SIG-M5 treated with dmso at 0.1 percent for 504 hours (cell line): ENCODE data around the gene SLC6A7.
"Not testable (repeated sequence)": the region's sequence is repeated elsewhere in the genome, so short reads cannot be mapped to it uniquely, and the experiment has no call there.

Experiments
- DNase-seq: peaks from one replicate; lab custom pipeline; 2025; ENCODE audit not compliant: unreplicated experiment; lab: John Stamatoyannopoulos, UW

SLC6A7 gene

DNA sequence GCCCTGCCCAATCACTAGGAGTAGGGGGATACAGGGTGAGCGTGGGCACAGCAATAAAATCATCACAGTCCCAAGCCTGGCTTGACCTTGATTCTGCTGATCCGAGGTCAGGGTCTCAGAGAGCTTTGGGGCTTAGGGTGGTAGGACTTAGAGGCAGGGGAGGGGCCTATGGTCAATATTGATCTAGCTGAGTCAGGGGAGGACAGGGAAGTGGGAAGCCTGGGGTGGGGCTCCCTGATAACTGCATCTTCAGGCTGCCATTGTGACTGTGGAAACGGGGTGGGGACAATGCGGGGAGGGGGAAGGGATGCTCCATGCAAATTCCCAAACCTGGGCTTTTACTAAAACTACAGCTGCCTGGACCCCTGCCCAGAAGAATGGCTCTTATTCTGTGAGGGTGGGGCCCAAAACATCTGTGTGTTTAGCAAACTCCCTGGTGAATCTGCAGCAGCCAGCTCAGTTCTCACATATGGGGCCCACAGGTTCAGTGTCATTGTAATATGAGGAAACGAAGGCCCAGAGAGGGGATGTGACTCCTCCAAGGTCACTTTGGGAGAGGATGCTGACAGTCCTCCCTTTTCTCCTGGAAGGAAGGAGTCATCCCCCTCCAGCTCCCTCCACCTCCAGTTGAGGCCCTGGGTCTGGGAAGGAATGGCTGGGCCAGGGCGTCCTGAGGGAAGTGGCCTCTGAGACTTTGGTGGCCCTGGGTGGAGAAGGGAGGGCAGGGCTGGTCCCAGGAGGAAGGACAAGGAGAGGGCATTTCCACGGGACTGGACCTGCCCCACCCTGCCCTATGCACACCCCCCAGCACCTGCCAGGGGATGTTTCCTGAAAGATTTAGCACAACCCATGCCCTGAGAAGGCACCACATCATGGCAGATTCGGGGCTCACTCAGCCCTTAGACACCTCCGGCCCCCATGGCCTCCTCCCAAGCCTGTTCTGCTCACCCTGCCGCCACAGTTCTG lies 26.4 kb downstream of the SLC6A7 start:
- DNase-seq: no peak

DNA sequence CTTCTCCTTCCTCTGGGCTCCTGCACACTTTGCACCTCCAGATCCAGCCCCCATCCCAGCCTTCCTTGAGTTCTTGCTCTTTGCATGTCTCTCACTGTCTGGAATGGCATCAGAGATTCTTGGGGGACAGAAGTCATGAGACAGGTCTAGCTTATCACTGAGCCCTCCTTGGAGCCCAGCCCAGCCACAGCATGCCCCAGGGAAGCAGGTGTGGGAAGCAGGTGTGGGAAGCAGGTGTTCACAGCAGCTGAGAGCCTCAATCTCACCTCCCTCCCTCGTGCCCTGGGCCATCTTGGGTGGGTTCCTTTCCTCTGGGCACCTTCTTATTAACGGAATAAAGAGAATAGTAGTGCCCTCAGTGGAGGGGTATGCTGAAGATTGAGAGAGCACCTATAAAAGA lies 27.2 kb downstream of the SLC6A7 start:
- no peak for DNase-seq

DNA sequence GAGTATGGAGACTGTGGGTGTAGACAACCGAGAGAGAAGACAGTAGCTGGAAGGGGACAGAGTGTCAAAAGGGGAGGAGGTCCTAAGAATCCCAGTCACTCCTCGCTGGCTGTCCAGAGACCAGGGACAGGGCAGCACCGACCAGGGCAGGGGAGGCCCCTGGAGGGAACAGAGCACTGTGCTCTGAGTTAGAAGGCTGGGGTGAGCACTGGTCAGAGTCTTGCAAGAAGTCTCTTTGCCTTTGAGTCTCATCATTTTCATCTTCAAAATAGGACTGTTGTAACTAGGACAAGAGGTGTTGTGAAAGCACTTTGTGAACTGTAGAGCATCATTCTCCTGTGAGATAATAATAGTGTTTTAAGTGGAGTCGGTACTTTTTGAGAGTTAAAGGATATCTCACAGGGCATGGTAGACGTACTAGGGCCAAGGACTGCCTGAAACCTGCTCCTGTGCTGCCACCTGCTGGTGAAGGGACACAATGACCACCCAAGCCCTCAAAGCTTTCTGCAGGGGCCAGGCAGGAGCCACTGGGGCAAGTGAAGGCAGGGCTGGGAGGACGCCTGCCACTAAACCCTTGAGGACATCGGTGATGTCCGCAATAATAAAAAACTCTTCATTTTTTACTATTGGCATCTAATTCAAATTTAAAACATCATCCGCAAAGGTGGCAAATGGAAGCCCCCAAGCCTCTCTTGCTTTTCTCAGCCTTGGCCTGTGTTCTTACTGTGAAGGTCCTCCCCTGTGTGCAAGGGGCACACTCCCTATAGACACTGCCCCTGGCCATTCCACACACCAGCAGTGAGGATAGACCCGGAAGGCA lies 28.2 kb downstream of the SLC6A7 start:
- DNase-seq: peak; percentile 82

DNA sequence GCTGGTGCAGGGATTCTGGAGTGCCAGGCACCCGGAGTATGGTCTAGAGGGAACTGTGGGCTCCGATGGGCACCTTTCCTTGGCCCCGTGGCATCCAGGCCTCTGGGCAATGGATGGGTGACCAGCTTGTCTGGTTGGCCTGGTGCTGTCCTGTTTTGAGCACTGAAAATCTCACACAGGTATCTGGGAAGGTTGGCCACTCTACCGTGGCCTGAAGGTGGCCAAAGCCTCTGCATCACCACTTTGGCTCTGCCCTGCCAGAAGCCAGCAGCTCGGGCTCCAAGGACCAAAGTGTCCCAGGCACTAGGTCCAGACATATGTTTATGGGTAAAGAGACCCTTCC lies 28.8 kb downstream of the SLC6A7 start:
- DNase-seq: no peak

DNA sequence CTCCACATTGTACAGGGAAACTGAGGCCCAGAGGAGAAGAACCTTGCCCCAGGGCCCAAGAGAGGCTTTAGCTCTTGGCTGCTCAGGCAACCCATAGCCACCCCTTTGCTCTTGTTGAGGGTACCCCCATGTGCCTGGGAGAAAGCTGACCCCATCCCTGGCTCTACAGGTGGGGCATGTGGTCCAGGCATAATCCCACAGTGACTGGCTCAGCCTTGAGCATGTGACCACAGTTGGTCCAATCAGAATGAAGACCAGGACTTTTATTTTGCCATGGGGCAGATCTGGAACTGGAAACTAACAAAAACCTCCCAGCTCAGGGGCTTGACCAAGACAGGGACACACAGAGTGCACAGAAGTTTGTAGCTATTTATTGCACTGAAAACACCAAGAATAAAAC lies 29.3 kb downstream of the SLC6A7 start:
- no peak for DNase-seq

GRCh38 chr5:150219861-150220260 lies 30.0 kb downstream of the SLC6A7 start:
- DNase-seq: no peak

GRCh38 chr5:150221471-150221870 lies 31.6 kb downstream of the SLC6A7 start:
- no peak for DNase-seq

DNA sequence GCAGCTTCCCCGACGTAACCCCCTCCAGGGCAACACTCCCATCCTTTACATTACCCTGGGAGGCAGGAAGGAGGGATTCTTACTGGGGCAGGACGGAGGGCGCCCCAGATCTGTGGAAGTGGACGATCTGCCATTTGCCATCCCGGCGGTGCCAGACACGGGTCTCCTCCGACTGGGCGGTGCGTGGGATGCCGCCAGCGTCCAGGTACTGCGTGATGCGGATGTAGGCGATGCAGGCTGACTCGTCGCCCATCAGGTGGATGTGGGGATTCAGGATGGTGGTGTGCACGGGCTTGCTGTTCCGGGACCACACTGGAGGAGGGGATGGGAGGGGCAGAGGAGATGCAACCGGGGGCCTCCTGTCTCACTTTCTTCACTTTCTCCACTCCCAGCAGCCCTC lies 33.0 kb downstream of the SLC6A7 start:
- DNase-seq: no peak

GRCh38 chr5:150223474-150223873 lies 33.6 kb downstream of the SLC6A7 start:
- DNase-seq: no peak

GRCh38 chr5:150224483-150225027 lies 34.7 kb downstream of the SLC6A7 start:
- no peak for DNase-seq

DNA sequence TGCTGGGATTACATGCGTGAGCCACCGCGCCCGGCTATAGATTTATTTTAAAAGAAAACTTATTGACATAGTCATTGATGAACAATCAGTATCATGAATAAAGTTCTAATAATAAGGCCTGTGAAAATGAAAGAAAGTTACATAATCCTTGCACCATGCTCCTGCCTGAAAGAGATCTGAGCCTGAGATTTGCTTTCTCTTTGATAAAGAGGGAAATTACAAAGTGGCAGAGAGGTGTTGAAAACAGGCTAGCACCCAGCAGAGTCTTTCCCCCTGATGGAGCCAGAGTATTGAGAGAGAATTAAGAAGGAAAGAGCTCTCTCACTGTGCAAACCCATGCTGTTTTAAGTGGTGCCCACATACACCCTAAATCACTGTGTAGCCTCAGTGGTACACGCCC lies 37.2 kb downstream of the SLC6A7 start:
- no peak for DNase-seq

- DNase-seq: no peak
Measured at GRCh38 chr5:150227606-150228273, 37.9 kb downstream of the SLC6A7 start.

- DNase-seq: no peak
Measured at GRCh38 chr5:150229571-150229970, 39.7 kb downstream of the SLC6A7 start.

DNA sequence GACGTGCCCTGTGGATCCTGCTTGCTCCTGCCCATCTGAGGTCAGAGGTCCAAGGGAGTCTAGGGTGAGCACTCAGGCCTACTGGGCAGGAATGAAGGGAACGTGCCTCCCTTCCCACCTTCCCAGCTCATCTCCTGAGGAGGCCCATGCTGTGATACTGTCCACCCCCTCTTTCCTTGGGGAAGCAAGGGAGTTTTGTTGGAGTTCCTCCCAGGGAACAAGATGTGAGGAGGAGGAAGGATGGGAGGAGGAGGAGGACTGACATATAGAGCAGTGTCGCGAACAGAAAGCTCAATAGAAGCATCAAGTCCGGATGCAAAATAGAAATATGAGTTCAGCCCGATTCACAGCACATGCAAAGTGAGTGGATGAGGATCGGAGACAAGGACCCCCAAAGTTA lies 41.0 kb downstream of the SLC6A7 start:
- no peak for DNase-seq

- DNase-seq: not testable (repeated sequence)
Measured at GRCh38 chr5:150233706-150234105, 43.8 kb downstream of the SLC6A7 start.

DNA sequence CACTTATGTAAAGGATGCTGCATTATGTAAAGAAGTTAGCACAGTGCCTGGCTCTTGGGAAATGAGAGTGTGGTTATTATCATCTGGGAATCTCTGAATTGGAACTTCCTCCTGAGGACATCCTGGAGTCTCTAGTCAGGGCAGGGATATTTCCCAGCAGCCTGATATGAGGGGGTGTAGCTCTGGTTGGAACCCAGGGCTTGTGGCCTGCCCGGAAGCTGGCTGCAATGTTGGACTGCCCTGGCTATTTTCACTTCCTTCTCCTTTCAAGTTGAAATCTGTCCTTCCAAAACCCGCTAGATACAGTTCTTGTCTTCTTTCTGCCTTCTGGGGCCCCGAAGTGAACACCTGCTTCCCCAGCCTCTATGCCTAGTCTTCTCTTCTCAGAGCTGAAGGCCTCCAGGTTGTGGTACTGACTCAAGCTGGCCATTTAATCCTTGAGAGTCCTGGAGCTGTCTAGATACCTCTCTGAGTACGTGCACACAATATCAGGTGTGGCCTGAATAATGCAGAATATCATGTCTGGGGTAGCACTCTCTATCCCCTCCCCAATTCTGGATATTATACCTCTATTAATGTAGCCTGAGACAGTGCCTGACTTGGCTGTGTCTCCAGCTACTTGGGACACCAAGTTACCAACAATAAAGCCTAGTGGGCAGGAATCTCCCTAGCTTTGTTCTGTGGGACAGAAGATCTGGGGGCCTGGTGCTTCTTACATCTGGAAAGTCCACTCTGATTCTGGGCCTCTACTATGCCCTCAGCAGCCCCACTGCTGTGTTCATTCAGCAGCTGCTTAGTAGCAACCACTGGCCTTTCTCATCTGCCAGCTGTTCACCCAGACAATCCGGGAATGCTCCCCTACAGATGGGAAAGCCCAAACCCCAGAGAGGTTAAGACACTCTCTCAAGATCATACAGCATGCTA lies 45.0 kb downstream of the SLC6A7 start:
- DNase-seq: peak; percentile 19

DNA sequence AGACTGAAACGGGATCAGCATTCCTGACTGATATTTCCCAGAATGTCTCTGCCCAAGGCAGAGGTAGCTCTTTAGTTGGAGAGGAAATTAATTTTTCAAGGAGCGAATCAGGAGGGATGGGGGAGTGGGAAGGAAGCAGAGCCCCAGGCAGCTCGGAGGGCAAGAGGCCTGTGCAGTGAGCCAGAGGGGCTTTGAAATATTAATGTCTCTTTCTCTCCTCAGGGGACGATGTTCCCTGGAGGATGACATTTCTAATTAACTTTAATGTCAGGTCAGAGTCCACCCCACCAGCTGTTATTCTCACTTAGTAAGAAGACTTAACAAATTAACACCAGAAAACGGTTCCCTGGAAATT lies 45.6 kb downstream of the SLC6A7 start:
- no peak for DNase-seq

DNA sequence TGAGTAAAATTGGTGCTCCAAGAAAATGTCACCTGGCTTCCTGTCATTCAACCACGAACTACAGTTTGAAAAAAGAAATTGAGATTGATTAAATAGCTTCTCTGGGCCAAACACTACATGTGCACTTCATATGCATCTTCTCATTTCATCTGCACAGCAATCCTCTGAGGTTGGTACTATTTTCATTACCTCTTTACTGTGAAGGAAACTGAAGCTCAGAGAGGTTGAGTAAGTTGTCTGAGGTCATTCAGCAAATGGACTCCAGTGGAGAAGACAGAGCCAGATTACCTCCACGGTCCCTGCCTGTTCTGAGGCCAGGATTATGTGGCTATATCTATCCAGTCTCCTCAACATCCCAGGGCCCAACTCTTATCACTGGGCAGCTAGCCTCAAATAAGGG lies 46.5 kb downstream of the SLC6A7 start:
- no peak for DNase-seq

DNA sequence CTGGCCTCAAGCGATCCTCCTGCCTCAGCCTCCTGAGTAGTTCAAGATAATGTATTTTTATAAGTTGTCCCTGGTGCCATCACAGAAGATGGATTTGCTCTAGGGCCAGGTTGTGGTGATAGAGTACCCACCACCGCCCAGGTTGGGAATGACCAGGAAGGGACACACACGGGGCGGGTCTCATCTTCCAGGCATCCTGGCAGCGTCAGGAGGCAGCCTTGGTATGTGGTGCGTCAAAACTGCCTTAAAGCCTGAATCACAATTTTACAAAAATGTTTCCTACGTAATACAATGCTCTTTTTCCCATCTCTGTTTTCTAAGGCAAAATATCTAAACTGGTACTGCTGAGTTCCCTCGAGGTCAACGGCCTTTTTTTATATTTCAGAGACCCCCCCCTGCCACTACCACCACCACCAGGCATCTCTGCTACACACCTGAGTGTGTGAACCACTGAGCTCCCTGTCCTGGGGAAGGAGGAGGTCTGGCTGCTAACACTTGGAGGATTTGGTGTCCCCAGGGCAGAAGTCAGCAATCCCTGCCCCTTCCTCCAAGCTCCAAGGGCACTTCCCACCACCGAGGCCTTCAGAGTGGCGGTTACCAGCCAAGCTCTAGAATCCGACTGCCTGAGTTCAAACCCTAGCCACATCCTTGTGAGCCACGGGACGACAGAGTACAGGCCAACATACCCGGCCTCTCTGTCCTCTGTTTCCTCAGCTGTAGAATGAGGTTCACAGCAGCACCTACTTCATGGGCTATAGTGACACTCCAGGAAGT lies 47.3 kb downstream of the SLC6A7 start:
- no peak for DNase-seq

DNA sequence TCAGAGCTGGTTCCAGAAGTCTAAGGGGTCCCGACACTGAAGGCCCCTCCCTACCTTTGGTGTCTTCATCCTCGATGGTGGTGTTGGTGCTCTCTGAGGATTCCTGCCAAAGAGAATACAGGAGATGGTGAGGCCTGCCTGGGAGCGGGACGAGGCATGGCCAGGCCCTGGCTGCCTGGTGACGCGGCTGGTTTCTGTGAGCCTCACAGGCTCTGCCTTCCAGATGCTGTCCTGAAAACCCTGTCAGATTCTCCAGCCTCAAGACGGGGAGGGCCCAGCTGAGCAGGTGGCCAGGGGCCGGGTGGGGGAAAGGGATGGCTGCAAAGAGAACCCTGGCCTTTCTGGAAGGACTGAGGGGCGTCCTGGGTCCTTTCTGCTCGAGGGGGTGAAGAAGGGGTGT lies 48.8 kb downstream of the SLC6A7 start:
- DNase-seq: no peak
